Panc1 (cell line): ENCODE data around the gene ADGRV1.
"Not testable (repeated sequence)": the region's sequence is repeated elsewhere in the genome, so short reads cannot be mapped to it uniquely, and the experiment has no call there.

Experiments
- CTCF ChIP-seq: fragments of 450-650 bp; IDR thresholded peaks from 2 replicates; pipeline ENCODE4 v1.5.1; 2017; ENCODE audit warnings: mild to moderate bottlenecking
- POLR2AphosphoS5 ChIP-seq: IDR thresholded peaks from 2 replicates; pipeline ENCODE4 v1.6.1; 2012; ENCODE audit warnings: mild to moderate bottlenecking, low read depth, low read length, moderate library complexity
- TCF7L2 ChIP-seq: IDR thresholded peaks from 2 replicates; pipeline ENCODE4 v1.6.1; 2011; ENCODE audit warnings: mild to moderate bottlenecking, low read depth, low read length, inconsistent platforms
- TF ChIP-seq, protein P1 (sequence below), 2 experiments: IDR thresholded peaks; 2 replicates each; pipeline ENCODE4 v1.6.1; 2011 to 2012; ENCODE audit warnings: low read depth in 2 of 2, control low read depth in 1 of 2, low read length in 1 of 2, mild to moderate bottlenecking in 1 of 2, moderate library complexity in 1 of 2; ENCODE audit not compliant: insufficient read depth in 1 of 2

- TF ChIP-seq CTCF, TCF7L2, POLR2AphosphoS5: not testable (repeated sequence)
- TF ChIP-seq, protein P1, sequence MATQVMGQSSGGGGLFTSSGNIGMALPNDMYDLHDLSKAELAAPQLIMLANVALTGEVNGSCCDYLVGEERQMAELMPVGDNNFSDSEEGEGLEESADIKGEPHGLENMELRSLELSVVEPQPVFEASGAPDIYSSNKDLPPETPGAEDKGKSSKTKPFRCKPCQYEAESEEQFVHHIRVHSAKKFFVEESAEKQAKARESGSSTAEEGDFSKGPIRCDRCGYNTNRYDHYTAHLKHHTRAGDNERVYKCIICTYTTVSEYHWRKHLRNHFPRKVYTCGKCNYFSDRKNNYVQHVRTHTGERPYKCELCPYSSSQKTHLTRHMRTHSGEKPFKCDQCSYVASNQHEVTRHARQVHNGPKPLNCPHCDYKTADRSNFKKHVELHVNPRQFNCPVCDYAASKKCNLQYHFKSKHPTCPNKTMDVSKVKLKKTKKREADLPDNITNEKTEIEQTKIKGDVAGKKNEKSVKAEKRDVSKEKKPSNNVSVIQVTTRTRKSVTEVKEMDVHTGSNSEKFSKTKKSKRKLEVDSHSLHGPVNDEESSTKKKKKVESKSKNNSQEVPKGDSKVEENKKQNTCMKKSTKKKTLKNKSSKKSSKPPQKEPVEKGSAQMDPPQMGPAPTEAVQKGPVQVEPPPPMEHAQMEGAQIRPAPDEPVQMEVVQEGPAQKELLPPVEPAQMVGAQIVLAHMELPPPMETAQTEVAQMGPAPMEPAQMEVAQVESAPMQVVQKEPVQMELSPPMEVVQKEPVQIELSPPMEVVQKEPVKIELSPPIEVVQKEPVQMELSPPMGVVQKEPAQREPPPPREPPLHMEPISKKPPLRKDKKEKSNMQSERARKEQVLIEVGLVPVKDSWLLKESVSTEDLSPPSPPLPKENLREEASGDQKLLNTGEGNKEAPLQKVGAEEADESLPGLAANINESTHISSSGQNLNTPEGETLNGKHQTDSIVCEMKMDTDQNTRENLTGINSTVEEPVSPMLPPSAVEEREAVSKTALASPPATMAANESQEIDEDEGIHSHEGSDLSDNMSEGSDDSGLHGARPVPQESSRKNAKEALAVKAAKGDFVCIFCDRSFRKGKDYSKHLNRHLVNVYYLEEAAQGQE (IDR thresholded peaks at IDR 0.05; ENCODE audit: insufficient read depth in 1 of 2, low read depth in 2 of 2, low read length in 1 of 2): not testable (repeated sequence)
Measured at GRCh38 chr5:90800515-90800914, 241.9 kb downstream of the ADGRV1 start.
